IMR-90 (cell line): ENCODE measurements around the gene MRPL49. TPM values are rescaled to one million over a fixed set of nuclear protein-coding genes. Genes with fewer than 3 reads are reported as not detected.

Experiments used
- ATAC-seq: fragments of 200-7000 bp; cut with Tn5 transposase; 2 replicates; pipeline ENCODE4 v1.9.1; 2020; ENCODE audit warnings: low read depth, mild to moderate bottlenecking, moderate library complexity
- BruUV-seq: library from RNA; stranded (reverse); fragments of 400-500 nt; replicated peaks from 2 replicates; lab custom pipeline; 2021; lab: Mats Ljungman, UMichigan
- CTCF ChIA-PET: fragments of 300-600 bp; formaldehyde crosslinking; extraction: SDS; loops from one replicate; lab custom pipeline; 2021; ENCODE audit warnings: antibody characterized with exemption; lab: Yijun Ruan, JAX
- POLR2A ChIA-PET: fragments of 300-600 bp; sonication (Branson Sonifier 250); formaldehyde crosslinking; loops from one replicate; lab custom pipeline; 2022; ENCODE audit warnings: antibody characterized with exemption; ENCODE audit not compliant: unreplicated experiment; lab: Charles Lee
- DNase-seq: peaks from one replicate; pipeline ENCODE4 v3.0.0; 2013
- H2AFZ ChIP-seq: replicated peaks from 2 replicates; pipeline ENCODE3; 2013; ENCODE audit warnings: low read length, mild to moderate bottlenecking; ENCODE audit not compliant: poor library complexity
- H2AK5ac ChIP-seq: 2 replicates; pipeline ENCODE4 v1.6.1; 2013; ENCODE audit warnings: low read depth, low read length, inconsistent platforms
- H2AK9ac ChIP-seq: replicated peaks from 2 replicates; pipeline ENCODE3; 2013; ENCODE audit warnings: mild to moderate bottlenecking, low read depth, low read length, moderate library complexity; ENCODE audit not compliant: poor library complexity
- H2BK120ac ChIP-seq: 2 replicates; pipeline ENCODE4 v1.6.1; 2013; ENCODE audit warnings: low read depth, low read length, inconsistent platforms
- H2BK15ac ChIP-seq: 3 replicates; pipeline ENCODE4 v1.6.1; 2013; ENCODE audit warnings: low read depth, low read length, inconsistent platforms
- H2BK20ac ChIP-seq: 2 replicates; pipeline ENCODE4 v1.6.1; 2013; ENCODE audit warnings: low read depth, mild to moderate bottlenecking, inconsistent platforms, low read length, moderate library complexity
- H2BK5ac ChIP-seq: 2 replicates; pipeline ENCODE4 v1.6.1; 2013; ENCODE audit warnings: mild to moderate bottlenecking, low read depth, low read length, inconsistent platforms; ENCODE audit not compliant: poor library complexity, severe bottlenecking
- H3K14ac ChIP-seq: replicated peaks from 2 replicates; pipeline ENCODE4 v1.6.1; 2013; ENCODE audit warnings: low read depth, low read length, inconsistent platforms
- H3K18ac ChIP-seq: 2 replicates; pipeline ENCODE4 v1.6.1; 2013; ENCODE audit warnings: low read depth, low read length, control low read depth
- H3K23ac ChIP-seq: 2 replicates; pipeline ENCODE4 v1.6.1; 2013; ENCODE audit warnings: low read depth, low read length, inconsistent platforms
- H3K27ac ChIP-seq: 2 replicates; pipeline ENCODE4 v1.5.1; 2013; ENCODE audit warnings: mild to moderate bottlenecking, control low read depth, low read length; ENCODE audit not compliant: insufficient read depth
- H3K27me3 ChIP-seq: 2 replicates; pipeline ENCODE4 v1.6.1; 2013; ENCODE audit warnings: low read length; ENCODE audit not compliant: control insufficient read depth, insufficient read depth
- H3K36me3 ChIP-seq: 2 replicates; pipeline ENCODE4 v1.6.1; 2013; ENCODE audit warnings: low read length, mixed read lengths; ENCODE audit not compliant: control insufficient read depth, insufficient read depth
- H3K4ac ChIP-seq: 2 replicates; pipeline ENCODE4 v1.6.1; 2013; ENCODE audit warnings: low read depth, low read length, inconsistent platforms
- H3K4me1 ChIP-seq: 2 replicates; pipeline ENCODE4 v1.6.1; 2013; ENCODE audit warnings: low read length, mixed read lengths; ENCODE audit not compliant: control insufficient read depth, insufficient read depth
- H3K4me2 ChIP-seq: 2 replicates; pipeline ENCODE4 v1.6.1; 2013; ENCODE audit warnings: low read depth, mild to moderate bottlenecking, control low read depth, low read length, moderate library complexity
- H3K4me3 ChIP-seq: 2 replicates; pipeline ENCODE4 v1.5.1; 2013; ENCODE audit warnings: low read depth, mild to moderate bottlenecking, control low read depth, low read length, moderate library complexity; ENCODE audit not compliant: insufficient read depth
- H3K56ac ChIP-seq: 2 replicates; pipeline ENCODE4 v1.6.1; 2013; ENCODE audit warnings: low read length, inconsistent platforms; ENCODE audit not compliant: insufficient read depth; ENCODE audit errors: extremely low read depth
- H3K79me1 ChIP-seq, 2 experiments: 2 replicates each; pipeline ENCODE4 v1.6.1; 2013; ENCODE audit warnings: low read length in 2 of 2, inconsistent platforms in 1 of 2, low read depth in 1 of 2
- H3K9ac ChIP-seq: 2 replicates; pipeline ENCODE4 v1.6.1; 2013; ENCODE audit warnings: low read depth, low read length, control low read depth
- H3K9me1 ChIP-seq: 2 replicates; pipeline ENCODE4 v1.6.1; 2013; ENCODE audit warnings: low read length, inconsistent platforms; ENCODE audit not compliant: insufficient read depth
- H3K9me3 ChIP-seq: 2 replicates; pipeline ENCODE4 v1.6.1; 2013; ENCODE audit warnings: low read length; ENCODE audit not compliant: control insufficient read depth, insufficient read depth
- H4K20me1 ChIP-seq: 2 replicates; pipeline ENCODE4 v1.6.1; 2013; ENCODE audit warnings: low read length, inconsistent platforms; ENCODE audit not compliant: insufficient read depth
- H4K5ac ChIP-seq: 2 replicates; pipeline ENCODE4 v1.6.1; 2013; ENCODE audit warnings: mild to moderate bottlenecking, low read depth, low read length, control low read depth
- H4K8ac ChIP-seq, 2 experiments: 2 replicates each; pipeline ENCODE4 v1.6.1; 2013; ENCODE audit warnings: low read depth in 2 of 2, low read length in 2 of 2, control low read depth in 1 of 2, inconsistent platforms in 1 of 2
- H4K91ac ChIP-seq: 2 replicates; pipeline ENCODE4 v1.6.1; 2013; ENCODE audit warnings: low read depth, low read length, inconsistent platforms; ENCODE audit not compliant: insufficient read depth
- BHLHE40 ChIP-seq: fragments of 150-350 bp; IDR thresholded peaks from 2 replicates; pipeline ENCODE4 v1.6.1; 2016; ENCODE audit warnings: mild to moderate bottlenecking, low read depth, low read length
- CEBPB ChIP-seq: IDR thresholded peaks from 2 replicates; pipeline ENCODE4 v1.6.1; 2012; ENCODE audit warnings: low read depth, low read length, improper control_type of control experiment
- CHD1 ChIP-seq: IDR thresholded peaks from 2 replicates; pipeline ENCODE4 v1.6.1; 2012; ENCODE audit warnings: low read depth, low read length, improper control_type of control experiment
- FOS ChIP-seq: fragments of 150-350 bp; IDR thresholded peaks from 2 replicates; pipeline ENCODE4 v1.6.1; 2016; ENCODE audit warnings: low read depth, low read length
- MAFK ChIP-seq: IDR thresholded peaks from 2 replicates; pipeline ENCODE4 v1.6.1; 2012; ENCODE audit warnings: low read depth, low read length, improper control_type of control experiment
- MAZ ChIP-seq: IDR thresholded peaks from 2 replicates; pipeline ENCODE4 v1.6.1; 2012; ENCODE audit warnings: low read depth, mild to moderate bottlenecking, low read length, improper control_type of control experiment, moderate library complexity, borderline replicate concordance
- MXI1 ChIP-seq: IDR thresholded peaks from 2 replicates; pipeline ENCODE4 v1.6.1; 2012; ENCODE audit warnings: low read depth, mild to moderate bottlenecking, low read length, moderate library complexity, borderline replicate concordance
- NFE2L2 ChIP-seq: fragments of 150-350 bp; IDR thresholded peaks from 2 replicates; pipeline ENCODE4 v1.6.1; 2016; ENCODE audit warnings: low read depth, mild to moderate bottlenecking, low read length
- POLR2A ChIP-seq: IDR thresholded peaks from 2 replicates; pipeline ENCODE4 v1.6.1; 2012; ENCODE audit warnings: mild to moderate bottlenecking, low read depth, low read length
- RAD21 ChIP-seq: IDR thresholded peaks from 2 replicates; pipeline ENCODE4 v1.6.1; 2012; ENCODE audit warnings: low read length, improper control_type of control experiment
- RCOR1 ChIP-seq: IDR thresholded peaks from 2 replicates; pipeline ENCODE4 v1.6.1; 2012; ENCODE audit warnings: mild to moderate bottlenecking, low read length, improper control_type of control experiment; ENCODE audit not compliant: insufficient replicate concordance
- RFX5 ChIP-seq: IDR thresholded peaks from 2 replicates; pipeline ENCODE4 v1.8.0; 2012; ENCODE audit warnings: low read depth, mild to moderate bottlenecking, low read length, moderate library complexity
- SMC3 ChIP-seq: fragments of 150-350 bp; IDR thresholded peaks from 2 replicates; pipeline ENCODE4 v1.6.1; 2016; ENCODE audit warnings: low read depth, mild to moderate bottlenecking, antibody characterized with exemption, low read length, moderate library complexity
- USF2 ChIP-seq: fragments of 150-350 bp; IDR thresholded peaks from 2 replicates; pipeline ENCODE4 v1.6.1; 2017; ENCODE audit warnings: mild to moderate bottlenecking, antibody characterized with exemption, low read length, low read depth
- WGBS, 2 experiments: methylation state at CpG; one replicate each; pipeline versions ENCODE4 v1.1.5 to v1.1.7; 2013; ENCODE audit warnings: missing lambda C conversion rate in 2 of 2; ENCODE audit not compliant: insufficient read length in 1 of 2; ENCODE audit errors: extremely low coverage in 2 of 2; 5-methylcytosine and 5-hydroxymethylcytosine counted together
- dilution Hi-C: fragments of 300-500 bp; cut with HindIII; formaldehyde crosslinking; loops from one replicate; pipeline ENCODE4 v1.14.3; 2018; ENCODE audit warnings: low sequenced_read_pairs; ENCODE audit not compliant: unreplicated experiment
- in situ Hi-C: fragments of 300-500 bp; cut with MboI; formaldehyde crosslinking; loops from 3 replicates; pipeline ENCODE4 v1.14.3; 2019; ENCODE audit warnings: low sequenced_read_pairs, inconsistent platforms, mixed read lengths
- intact Hi-C: fragments of 100-400 bp; cut with micrococcal nuclease; formaldehyde crosslinking; loops from 2 replicates; pipeline ENCODE4 v1.10.0; 2022
- polyA plus RNA-seq, 3 experiments: library from polyadenylated mRNA; depleted of rRNA; stranded (reverse); fragments of >200 nt; gene quantifications; 2 replicates each; pipeline ENCODE4 v1.2.3, GENCODE V29; 2012; ENCODE audit warnings: low replicate concordance in 1 of 3
- total RNA-seq: library from RNA; depleted of rRNA; stranded (reverse); fragments of >200 nt; gene quantifications from 2 replicates; pipeline ENCODE4 v1.2.3, GENCODE V29; 2012
- TF ChIP-seq, protein P1 (sequence below): conservative IDR thresholded peaks from 2 replicates; pipeline ENCODE4 v1.5.1; 2012; ENCODE audit warnings: mild to moderate bottlenecking, low read depth, low read length, improper control_type of control experiment

Gene MRPL49
- total and polyA plus RNA-seq, 2 of the 4 experiments (the other 2 are of a cell fraction) = 55.2 to 56.8 TPM

DNA sequence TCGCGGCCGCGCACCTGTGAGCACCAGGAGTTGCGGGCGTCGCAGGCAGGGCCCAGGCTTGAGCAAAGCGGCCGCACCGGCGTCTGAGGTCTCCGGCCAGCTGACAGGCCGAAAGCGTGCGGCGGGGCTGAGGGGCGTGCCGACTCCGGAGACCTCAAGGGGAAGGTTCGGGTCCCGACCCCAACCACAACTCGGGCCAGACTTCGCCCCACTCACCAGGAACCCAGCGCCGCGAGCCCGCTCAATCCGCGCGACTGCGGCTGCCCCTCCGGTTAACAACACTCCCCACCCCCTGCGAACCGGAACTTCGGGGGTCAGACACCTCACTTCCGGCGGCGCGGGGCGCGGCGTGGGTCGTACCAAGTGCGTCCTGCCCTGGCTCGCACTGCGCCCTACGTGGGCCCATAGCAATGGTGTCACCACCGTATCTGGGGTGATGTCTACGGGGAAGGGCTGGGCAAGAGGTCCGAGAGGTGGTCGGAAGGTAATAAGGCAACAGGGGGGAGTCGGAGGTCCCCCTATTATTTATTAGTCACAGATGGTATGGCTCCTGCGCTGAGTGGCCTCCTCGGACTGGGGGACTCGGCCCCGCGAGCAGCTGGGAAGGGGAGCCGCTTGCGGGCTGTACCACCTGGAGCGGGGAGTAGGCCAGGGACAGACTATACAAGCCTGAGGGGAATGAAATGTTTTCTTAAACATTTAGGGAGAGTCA is 12.3 kb downstream of the MRPL49 start, which contains the start of gene SYVN1:
Gene SYVN1 (minus strand): TSS at position 280 of the 712 bp plus-strand sequence. CDS start 918 bp downstream, outside the sequence.
- dilution Hi-C loops (no loop called here), in situ Hi-C loops (no loop called here)
- peak; percentile 92 for TF ChIP-seq BHLHE40
- no peak for TF ChIP-seq RCOR1
- no peak for TF ChIP-seq FOS
- TF ChIP-seq SMC3 = no peak
- TF ChIP-seq MAZ = peak; percentile 94
- TF ChIP-seq, protein P1, sequence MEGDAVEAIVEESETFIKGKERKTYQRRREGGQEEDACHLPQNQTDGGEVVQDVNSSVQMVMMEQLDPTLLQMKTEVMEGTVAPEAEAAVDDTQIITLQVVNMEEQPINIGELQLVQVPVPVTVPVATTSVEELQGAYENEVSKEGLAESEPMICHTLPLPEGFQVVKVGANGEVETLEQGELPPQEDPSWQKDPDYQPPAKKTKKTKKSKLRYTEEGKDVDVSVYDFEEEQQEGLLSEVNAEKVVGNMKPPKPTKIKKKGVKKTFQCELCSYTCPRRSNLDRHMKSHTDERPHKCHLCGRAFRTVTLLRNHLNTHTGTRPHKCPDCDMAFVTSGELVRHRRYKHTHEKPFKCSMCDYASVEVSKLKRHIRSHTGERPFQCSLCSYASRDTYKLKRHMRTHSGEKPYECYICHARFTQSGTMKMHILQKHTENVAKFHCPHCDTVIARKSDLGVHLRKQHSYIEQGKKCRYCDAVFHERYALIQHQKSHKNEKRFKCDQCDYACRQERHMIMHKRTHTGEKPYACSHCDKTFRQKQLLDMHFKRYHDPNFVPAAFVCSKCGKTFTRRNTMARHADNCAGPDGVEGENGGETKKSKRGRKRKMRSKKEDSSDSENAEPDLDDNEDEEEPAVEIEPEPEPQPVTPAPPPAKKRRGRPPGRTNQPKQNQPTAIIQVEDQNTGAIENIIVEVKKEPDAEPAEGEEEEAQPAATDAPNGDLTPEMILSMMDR = no peak
- peak; percentile 89; the same call in 1 of the 2 replicates for TF ChIP-seq CHD1
- no peak for TF ChIP-seq CEBPB
- no peak for TF ChIP-seq RAD21
- TF ChIP-seq NFE2L2 = 0 out of 2 replicates have a peak, but pooled peaks have one; percentile 2
- TF ChIP-seq USF2 = no peak
- no peak for TF ChIP-seq MAFK
- no peak for TF ChIP-seq RFX5
- TF ChIP-seq MXI1 = peak; percentile 84
- TF ChIP-seq POLR2A = peak; percentile 97

More for the DNA sequence above, 12.3 kb downstream of the MRPL49 start, which contains the start of gene SYVN1:
- Histone ChIP-seq H2BK5ac (peak within 1 kb of the TSS; percentile 98), H3K9me3 (no peaks in the 10 kb centered on the region), H3K14ac (peak within 1 kb of the TSS; percentile 100), H4K91ac (peak within 1 kb of the TSS; percentile 100), H4K20me1 (peaks cover 28% of the 10 kb centered on the region), H3K4me2 (peak within 1 kb of the TSS; percentile 93), H2BK15ac (peak within 1 kb of the TSS; percentile 100; the same call in 2 of the 3 replicates), H4K8ac (peak within 1 kb of the TSS; percentile 98 to 99), H3K36me3 (peaks cover 34% of the 10 kb centered on the region), H3K4me1 (peaks cover 6% of the 10 kb centered on the region; the same call in 1 of the 2 replicates), H3K18ac (peak within 1 kb of the TSS; percentile 98), H3K4me3 (peak within 1 kb of the TSS; percentile 63), H2AK5ac (peak within 1 kb of the TSS; percentile 99), H3K9me1 (peaks cover 21% of the 10 kb centered on the region), H3K56ac (peak within 1 kb of the TSS; percentile 96), H3K4ac (peak within 1 kb of the TSS; percentile 100), H2AFZ (peak within 1 kb of the TSS; percentile 99), H3K27ac (peak within 1 kb of the TSS; percentile 99), H3K9ac (peak within 1 kb of the TSS; percentile 99), H2AK9ac (peak within 1 kb of the TSS; percentile 98), H2BK120ac (peak within 1 kb of the TSS; percentile 98), H4K5ac (peak within 1 kb of the TSS; percentile 95), H3K23ac (peak within 1 kb of the TSS; percentile 95), H3K27me3 (no peaks in the 10 kb centered on the region), H3K79me1 (peaks cover 18 to 43% of the 10 kb centered on the region in 2 experiments), H2BK20ac (peak within 1 kb of the TSS; percentile 90)
- ChIA-PET CTCF (no interaction called here), POLR2A (interaction anchor here (0.6 kb wide), 1 partner anchor 12 kb away, joined by 4 read pairs; no protein-coding TSS in a partner anchor)
- intact Hi-C loops = no loop called here
- peak; percentile 87 for ATAC-seq
- DNase-seq = peak; percentile 85
- no TSS peak for BruUV-seq
- WGBS, 2 experiments = 0% methylated on average over 11 of the region's 60 CpGs; no CpG with 5 or more reads in 1 of the 2 experiments
